Muscle of leg (tissue), 16 donors: ENCODE data around the gene BRPF1. TPM values are rescaled to one million over a fixed set of nuclear protein-coding genes. Genes with fewer than 3 reads are reported as not detected.
A peak's percentile ranks its signal among the peaks of the same experiment; 100 is the strongest.

Experiments used
- DNase-seq: peaks from one replicate; pipeline ENCODE4 v3.0.0; 2013
- H3K27ac ChIP-seq: one replicate; pipeline ENCODE4 v1.5.1; 2013; ENCODE audit warnings: mild to moderate bottlenecking, low read length, control low read depth
- H3K27me3 ChIP-seq: one replicate; pipeline ENCODE4 v1.6.1; 2013; ENCODE audit warnings: low read length; ENCODE audit not compliant: control insufficient read depth, insufficient read depth
- H3K36me3 ChIP-seq: one replicate; pipeline ENCODE4 v1.6.1; 2013; ENCODE audit warnings: low read length; ENCODE audit not compliant: control insufficient read depth, insufficient read depth
- H3K4me1 ChIP-seq: one replicate; pipeline ENCODE4 v1.6.1; 2013; ENCODE audit warnings: low read length; ENCODE audit not compliant: control insufficient read depth, insufficient read depth
- H3K4me3 ChIP-seq: one replicate; pipeline ENCODE4 v1.5.1; 2013; ENCODE audit warnings: low read length, control low read depth
- H3K9me3 ChIP-seq: replicated peaks from 2 replicates; pipeline ENCODE4 v1.6.1; 2013; ENCODE audit warnings: low read depth, low read length; ENCODE audit not compliant: control insufficient read depth
- WGBS: methylation state at CpG from one replicate; pipeline ENCODE4 v1.1.5; 2013; ENCODE audit warnings: missing lambda C conversion rate; ENCODE audit not compliant: insufficient coverage; 5-methylcytosine and 5-hydroxymethylcytosine counted together
- long read RNA-seq, 11 donors: transcript quantifications; one replicate each; lab custom pipeline, GENCODE V29; 2026
- polyA plus RNA-seq, 8 donors: library from polyadenylated mRNA; unstranded; fragments of 120-200 nt; gene quantifications; one replicate each; pipeline versions ENCODE4 v1.2.1 to v1.2.3, GENCODE V29; 2013; ENCODE audit warnings: inconsistent platforms in 1 of 8, low replicate concordance in 1 of 8; ENCODE audit not compliant: insufficient read length in 8 of 8, insufficient read depth in 1 of 8
- total RNA-seq: library from RNA; stranded (reverse); fragments of 120-200 nt; gene quantifications from one replicate; pipeline ENCODE4 v1.2.4, GENCODE V29; 2013

The BRPF1 gene
- total RNA-seq (11.8 TPM), polyA plus RNA-seq (10 to 100 TPM; 11.6 to 17.1 (median 13.9) TPM)
- long read RNA-seq, donor 1: 0 reads
- long read RNA-seq, donor 2: 0 reads
- long read RNA-seq, donor 3, partial matches to known transcripts: 15 of 15 reads
- long read RNA-seq, donor 3, other reads (novel, unspliced or antisense): 0 of 15 reads
- long read RNA-seq, donor 4, full-length matches to known transcripts: 1 of 1 reads
- long read RNA-seq, donor 4, partial matches to known transcripts: 0 of 1 reads
- long read RNA-seq, donor 4, other reads (novel, unspliced or antisense): 0 of 1 reads
- long read RNA-seq, donor 5, full-length matches to known transcripts: 1 of 8 reads
- long read RNA-seq, donor 5, partial matches to known transcripts: 7 of 8 reads
- long read RNA-seq, donor 5, other reads (novel, unspliced or antisense): 0 of 8 reads
- long read RNA-seq, donor 6, partial matches to known transcripts: 5 of 5 reads
- long read RNA-seq, donor 6, other reads (novel, unspliced or antisense): 0 of 5 reads
- long read RNA-seq, donor 7, partial matches to known transcripts: 5 of 5 reads
- long read RNA-seq, donor 7, other reads (novel, unspliced or antisense): 0 of 5 reads
- long read RNA-seq, donor 8: 0 reads
- long read RNA-seq, donor 9, full-length matches to known transcripts: 1 of 1 reads
- long read RNA-seq, donor 9, partial matches to known transcripts: 0 of 1 reads
- long read RNA-seq, donor 9, other reads (novel, unspliced or antisense): 0 of 1 reads
- long read RNA-seq, donor 10, full-length matches to known transcripts: 1 of 11 reads
- long read RNA-seq, donor 10, partial matches to known transcripts: 10 of 11 reads
- long read RNA-seq, donor 10, other reads (novel, unspliced or antisense): 0 of 11 reads
- long read RNA-seq, donor 11: 0 reads

- under 1% methylated on average over 76 of the region's 88 CpGs for WGBS
- peak; percentile 100 for DNase-seq
- no peaks in the 10 kb centered on the region for H3K27me3 ChIP-seq
- peak within 1 kb of the TSS; percentile 77 for H3K4me3 ChIP-seq
- H3K36me3 ChIP-seq: peaks cover 22% of the 10 kb centered on the region
- H3K27ac ChIP-seq: peak within 1 kb of the TSS; percentile 94
- H3K9me3 ChIP-seq: no peaks in the 10 kb centered on the region
- peaks cover 19% of the 10 kb centered on the region for H3K4me1 ChIP-seq
These were observed at the start of gene BRPF1 for GRCh38 chr3:9731206-9732079. TSS of gene BRPF1 (plus strand) at chr3:9731735. CDS start at chr3:9734141, 2,406 bp downstream.

- no CpG with 5 or more reads among the region's 6 CpGs for WGBS
- H3K36me3 ChIP-seq: peaks cover 92% of the 10 kb centered on the region
- no peak overlapping the region for H3K27ac ChIP-seq
- H3K4me1 ChIP-seq: no peaks in the 10 kb centered on the region
- no peak overlapping the region for H3K4me3 ChIP-seq
- no peak for DNase-seq
- no peaks in the 10 kb centered on the region for H3K9me3 ChIP-seq
- H3K27me3 ChIP-seq: no peaks in the 10 kb centered on the region
These were observed 49.4 kb upstream of the BRPF1 start for GRCh38 chr3:9682096-9682495.

- Histone ChIP-seq H3K36me3 (peaks cover 95% of the 10 kb centered on the region), H3K4me1 (no peaks in the 10 kb centered on the region), H3K4me3 (no peak overlapping the region), H3K27me3 (no peaks in the 10 kb centered on the region), H3K9me3 (no peaks in the 10 kb centered on the region), H3K27ac (no peak overlapping the region)
- 83% methylated on average over 1 of the region's 3 CpGs for WGBS
- no peak for DNase-seq
These were observed 48.1 kb upstream of the BRPF1 start for GRCh38 chr3:9683426-9683825.

GRCh38 chr3:9685216-9686049, 46.1 kb upstream of the BRPF1 start:
- WGBS: 91% methylated on average over 17 of the region's 18 CpGs

GRCh38 chr3:9686050-9686550, 45.4 kb upstream of the BRPF1 start:
- peaks cover 95% of the 10 kb centered on the region for H3K36me3 ChIP-seq
- H3K4me1 ChIP-seq: no peaks in the 10 kb centered on the region
- WGBS: 79% methylated on average over 5 of the region's 9 CpGs
- no peak overlapping the region for H3K27ac ChIP-seq
- no peaks in the 10 kb centered on the region for H3K27me3 ChIP-seq
- no peak overlapping the region for H3K4me3 ChIP-seq
- H3K9me3 ChIP-seq: no peaks in the 10 kb centered on the region
- DNase-seq: no peak

More at GRCh38 chr3:9685216-9686049, 46.1 kb upstream of the BRPF1 start:
- H3K27ac ChIP-seq: no peak overlapping the region
- no peak overlapping the region for H3K4me3 ChIP-seq
- H3K4me1 ChIP-seq: no peaks in the 10 kb centered on the region
- DNase-seq: no peak
- H3K36me3 ChIP-seq: peaks cover 94% of the 10 kb centered on the region
- H3K27me3 ChIP-seq: no peaks in the 10 kb centered on the region
- no peaks in the 10 kb centered on the region for H3K9me3 ChIP-seq

GRCh38 chr3:9686703-9687102, 44.8 kb upstream of the BRPF1 start:
- no peak for DNase-seq
- H3K4me1 ChIP-seq: no peaks in the 10 kb centered on the region
- H3K36me3 ChIP-seq: peaks cover 94% of the 10 kb centered on the region
- no CpG with 5 or more reads among the region's 3 CpGs for WGBS
- no peaks in the 10 kb centered on the region for H3K27me3 ChIP-seq
- no peaks in the 10 kb centered on the region for H3K9me3 ChIP-seq
- no peak overlapping the region for H3K27ac ChIP-seq
- no peak overlapping the region for H3K4me3 ChIP-seq

GRCh38 chr3:9687514-9687913, 44.0 kb upstream of the BRPF1 start:
- WGBS: 79% methylated on average over 6 of the region's 7 CpGs
- Histone ChIP-seq H3K27ac (no peak overlapping the region), H3K9me3 (no peaks in the 10 kb centered on the region), H3K27me3 (no peaks in the 10 kb centered on the region), H3K36me3 (peaks cover 88% of the 10 kb centered on the region), H3K4me3 (no peak overlapping the region), H3K4me1 (no peaks in the 10 kb centered on the region)
- DNase-seq: no peak

- H3K9me3 ChIP-seq: no peaks in the 10 kb centered on the region
- no peak for DNase-seq
- H3K4me3 ChIP-seq: no peak overlapping the region
- no peaks in the 10 kb centered on the region for H3K4me1 ChIP-seq
- peaks cover 84% of the 10 kb centered on the region for H3K36me3 ChIP-seq
- WGBS: 92% methylated on average over 5 of the region's 5 CpGs
- no peak overlapping the region for H3K27ac ChIP-seq
- no peaks in the 10 kb centered on the region for H3K27me3 ChIP-seq
These were observed 42.6 kb upstream of the BRPF1 start for GRCh38 chr3:9688961-9689360.

GRCh38 chr3:9689757-9690156, 41.8 kb upstream of the BRPF1 start:
- no peak for DNase-seq
- Histone ChIP-seq H3K27ac (no peak overlapping the region), H3K36me3 (peaks cover 82% of the 10 kb centered on the region), H3K4me3 (no peak overlapping the region), H3K27me3 (no peaks in the 10 kb centered on the region), H3K4me1 (no peaks in the 10 kb centered on the region), H3K9me3 (no peaks in the 10 kb centered on the region)
- 91% methylated on average over 4 of the region's 4 CpGs for WGBS
